WTC11 (cell line): Measurements from ENCODE around the gene BGN. TPM values are rescaled to one million over a fixed set of nuclear protein-coding genes. Genes with fewer than 3 reads are reported as not detected.

Experiments used
- ATAC-seq: fragments of 200-7000 bp; cut with Tn5 transposase; 2 replicates; pipeline ENCODE4 v1.10.0; 2021; ENCODE audit warnings: mild to moderate bottlenecking, moderate library complexity
- CTCF ChIA-PET: fragments of 300-600 bp; sonication (Branson Sonifier 250); formaldehyde crosslinking; loops from one replicate; lab custom pipeline; 2021; ENCODE audit warnings: antibody characterized with exemption; lab: Charles Lee
- POLR2A ChIA-PET: fragments of 350-600 bp; sonication (Branson Sonifier 250); formaldehyde crosslinking; loops from one replicate; lab custom pipeline; 2021; ENCODE audit warnings: antibody characterized with exemption; lab: Charles Lee
- DNase-seq: peaks from one replicate; pipeline ENCODE4 v3.0.0; 2021; ENCODE audit warnings: low spot score
- H3K27ac Mint-ChIP-seq: 2 replicates; pipeline ENCODE4 v1.8.0; 2021; ENCODE audit warnings: mixed read lengths
- H3K27me3 Mint-ChIP-seq: 2 replicates; pipeline ENCODE4 v1.8.0; 2021; ENCODE audit warnings: low read depth, mild to moderate bottlenecking, moderate library complexity, mixed read lengths
- H3K36me3 Mint-ChIP-seq: 2 replicates; pipeline ENCODE4 v1.8.0; 2021; ENCODE audit warnings: mixed read lengths
- H3K4me1 Mint-ChIP-seq: 2 replicates; pipeline ENCODE4 v1.8.0; 2022; ENCODE audit warnings: mixed read lengths
- H3K4me3 Mint-ChIP-seq: 2 replicates; pipeline ENCODE4 v1.8.0; 2021; ENCODE audit warnings: mild to moderate bottlenecking, moderate library complexity, mixed read lengths
- H3K9me3 Mint-ChIP-seq: 2 replicates; pipeline ENCODE4 v1.8.0; 2021; ENCODE audit warnings: mixed read lengths
- ARID4B ChIP-seq: sonication (generic); formaldehyde crosslinking; IDR thresholded peaks from 2 replicates; pipeline ENCODE4 v1.8.0; 2023; ENCODE audit warnings: missing genetic modification reagents, mild to moderate bottlenecking, borderline replicate concordance
- CREB1 ChIP-seq: sonication (generic); formaldehyde crosslinking; IDR thresholded peaks from 2 replicates; pipeline ENCODE4 v1.8.0; 2023; ENCODE audit warnings: mild to moderate bottlenecking, missing genetic modification reagents
- E2F1 ChIP-seq: sonication (generic); formaldehyde crosslinking; IDR thresholded peaks from 2 replicates; pipeline ENCODE4 v1.8.0; 2022; ENCODE audit warnings: mild to moderate bottlenecking, missing genetic modification reagents
- FOXJ3 ChIP-seq: sonication (generic); formaldehyde crosslinking; IDR thresholded peaks from 2 replicates; pipeline ENCODE4 v1.9.0; 2021; ENCODE audit warnings: missing genetic modification reagents, mild to moderate bottlenecking, borderline replicate concordance
- FOXP1 ChIP-seq: sonication (generic); formaldehyde crosslinking; IDR thresholded peaks from 2 replicates; pipeline ENCODE4 v1.8.0; 2022; ENCODE audit warnings: missing genetic modification reagents, mild to moderate bottlenecking, moderate library complexity, borderline replicate concordance
- HMGA2 ChIP-seq: fragments of 250-450 bp; sonication (Bioruptor Pico); IDR thresholded peaks from 2 replicates; pipeline ENCODE4 v1.4.0; 2021; ENCODE audit warnings: mild to moderate bottlenecking, moderate library complexity
- NFATC4 ChIP-seq: fragments of 250-450 bp; sonication (Bioruptor Pico); IDR thresholded peaks from 2 replicates; pipeline ENCODE4 v1.9.0; 2021; ENCODE audit warnings: mild to moderate bottlenecking
- NR1H2 ChIP-seq: sonication (generic); formaldehyde crosslinking; IDR thresholded peaks from 2 replicates; pipeline ENCODE4 v1.9.0; 2021; ENCODE audit warnings: mild to moderate bottlenecking, moderate library complexity, missing genetic modification reagents
- OVOL2 ChIP-seq: fragments of 250-450 bp; sonication (Bioruptor Pico); IDR thresholded peaks from 2 replicates; pipeline ENCODE4 v1.9.0; 2021; ENCODE audit warnings: mild to moderate bottlenecking, borderline replicate concordance
- SP1 ChIP-seq: sonication (generic); formaldehyde crosslinking; conservative IDR thresholded peaks from 2 replicates; pipeline ENCODE4 v1.8.1; 2022; ENCODE audit warnings: missing genetic modification reagents
- ZBTB21 ChIP-seq: sonication (generic); formaldehyde crosslinking; IDR thresholded peaks from 2 replicates; pipeline ENCODE4 v1.8.1; 2023; ENCODE audit warnings: mild to moderate bottlenecking, missing genetic modification reagents, borderline replicate concordance
- ZMAT4 ChIP-seq: fragments of 250-450 bp; sonication (Bioruptor Pico); IDR thresholded peaks from 2 replicates; pipeline ENCODE4 v1.9.0; 2021; ENCODE audit warnings: mild to moderate bottlenecking
- ZNF138 ChIP-seq: sonication (generic); formaldehyde crosslinking; conservative IDR thresholded peaks from 2 replicates; pipeline ENCODE4 v1.8.1; 2022; ENCODE audit warnings: mild to moderate bottlenecking, moderate library complexity, missing genetic modification reagents
- ZNF396 ChIP-seq: fragments of 250-450 bp; sonication (Bioruptor Pico); IDR thresholded peaks from 2 replicates; pipeline ENCODE4 v1.8.0; 2021; ENCODE audit warnings: mild to moderate bottlenecking, moderate library complexity, borderline replicate concordance
- ZNF423 ChIP-seq: fragments of 250-450 bp; sonication (Bioruptor Pico); IDR thresholded peaks from 2 replicates; pipeline ENCODE4 v2.1.2; 2022; ENCODE audit warnings: mild to moderate bottlenecking, moderate library complexity
- total RNA-seq: library from RNA; stranded (reverse); gene quantifications from 3 replicates; pipeline ENCODE4 v1.2.3, GENCODE V29; 2021
- TF ChIP-seq, protein P1 (sequence below): fragments of 250-450 bp; sonication (Bioruptor Pico); IDR thresholded peaks from 2 replicates; pipeline ENCODE4 v2.1.2; 2022; ENCODE audit warnings: mild to moderate bottlenecking, moderate library complexity
- TF ChIP-seq, protein P2 (sequence below): sonication (generic); formaldehyde crosslinking; IDR thresholded peaks from 2 replicates; pipeline ENCODE4 v1.8.0; 2022; ENCODE audit warnings: mild to moderate bottlenecking, missing genetic modification reagents
- TF ChIP-seq, protein P3 (sequence below): sonication (generic); formaldehyde crosslinking; IDR thresholded peaks from 2 replicates; pipeline ENCODE4 v1.8.1; 2023; ENCODE audit warnings: mild to moderate bottlenecking, missing genetic modification reagents
- TF ChIP-seq, protein P4 (sequence below): fragments of 250-450 bp; sonication (Bioruptor Pico); IDR thresholded peaks from 2 replicates; pipeline ENCODE4 v1.9.0; 2021; ENCODE audit warnings: mild to moderate bottlenecking, borderline replicate concordance

The BGN gene
- total RNA-seq, 1 experiment from 2014 or later = 1.8 TPM

GRCh38 chrX:153491918-153492317 lies 2.9 kb upstream of the BGN start:
- Mint-ChIP-seq H3K27me3 (no peaks in the 10 kb centered on the region), H3K27ac (no peak overlapping the region), H3K36me3 (no peaks in the 10 kb centered on the region), H3K9me3 (no peaks in the 10 kb centered on the region), H3K4me1 (peaks cover 8% of the 10 kb centered on the region; the same call in 1 of the 2 replicates), H3K4me3 (no peak overlapping the region)
- ATAC-seq (no peak; the same call in 1 of the 2 replicates), DNase-seq (no peak)
- ChIA-PET POLR2A (no interaction called here), CTCF (interaction anchor here (1.1 to 3.0 kb wide), 6 partner anchors 16 to 153 kb away, joined by 3 to 26 read pairs (median 6); partner anchors contain the start of gene HAUS7)
- TF ChIP-seq ZBTB21 = no peak
- TF ChIP-seq FOXP1 (CRISPR knock-in tag) = no peak
- TF ChIP-seq FOXJ3 (CRISPR knock-in tag) = no peak
- TF ChIP-seq CREB1 (CRISPR knock-in tag) = no peak
- TF ChIP-seq, protein P1, sequence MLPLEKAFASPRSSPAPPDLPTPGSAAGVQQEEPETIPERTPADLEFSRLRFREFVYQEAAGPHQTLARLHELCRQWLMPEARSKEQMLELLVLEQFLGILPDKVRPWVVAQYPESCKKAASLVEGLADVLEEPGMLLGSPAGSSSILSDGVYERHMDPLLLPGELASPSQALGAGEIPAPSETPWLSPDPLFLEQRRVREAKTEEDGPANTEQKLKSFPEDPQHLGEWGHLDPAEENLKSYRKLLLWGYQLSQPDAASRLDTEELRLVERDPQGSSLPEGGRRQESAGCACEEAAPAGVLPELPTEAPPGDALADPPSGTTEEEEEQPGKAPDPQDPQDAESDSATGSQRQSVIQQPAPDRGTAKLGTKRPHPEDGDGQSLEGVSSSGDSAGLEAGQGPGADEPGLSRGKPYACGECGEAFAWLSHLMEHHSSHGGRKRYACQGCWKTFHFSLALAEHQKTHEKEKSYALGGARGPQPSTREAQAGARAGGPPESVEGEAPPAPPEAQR = no peak
- no peak for TF ChIP-seq E2F1 (CRISPR knock-in tag)
- TF ChIP-seq, protein P2, sequence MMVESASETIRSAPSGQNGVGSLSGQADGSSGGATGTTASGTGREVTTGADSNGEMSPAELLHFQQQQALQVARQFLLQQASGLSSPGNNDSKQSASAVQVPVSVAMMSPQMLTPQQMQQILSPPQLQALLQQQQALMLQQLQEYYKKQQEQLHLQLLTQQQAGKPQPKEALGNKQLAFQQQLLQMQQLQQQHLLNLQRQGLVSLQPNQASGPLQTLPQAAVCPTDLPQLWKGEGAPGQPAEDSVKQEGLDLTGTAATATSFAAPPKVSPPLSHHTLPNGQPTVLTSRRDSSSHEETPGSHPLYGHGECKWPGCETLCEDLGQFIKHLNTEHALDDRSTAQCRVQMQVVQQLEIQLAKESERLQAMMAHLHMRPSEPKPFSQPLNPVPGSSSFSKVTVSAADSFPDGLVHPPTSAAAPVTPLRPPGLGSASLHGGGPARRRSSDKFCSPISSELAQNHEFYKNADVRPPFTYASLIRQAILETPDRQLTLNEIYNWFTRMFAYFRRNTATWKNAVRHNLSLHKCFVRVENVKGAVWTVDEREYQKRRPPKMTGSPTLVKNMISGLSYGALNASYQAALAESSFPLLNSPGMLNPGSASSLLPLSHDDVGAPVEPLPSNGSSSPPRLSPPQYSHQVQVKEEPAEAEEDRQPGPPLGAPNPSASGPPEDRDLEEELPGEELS (CRISPR knock-in tag) = no peak
- TF ChIP-seq NFATC4 = no peak
- TF ChIP-seq HMGA2 (CRISPR knock-in tag) = no peak
- TF ChIP-seq, protein P3, sequence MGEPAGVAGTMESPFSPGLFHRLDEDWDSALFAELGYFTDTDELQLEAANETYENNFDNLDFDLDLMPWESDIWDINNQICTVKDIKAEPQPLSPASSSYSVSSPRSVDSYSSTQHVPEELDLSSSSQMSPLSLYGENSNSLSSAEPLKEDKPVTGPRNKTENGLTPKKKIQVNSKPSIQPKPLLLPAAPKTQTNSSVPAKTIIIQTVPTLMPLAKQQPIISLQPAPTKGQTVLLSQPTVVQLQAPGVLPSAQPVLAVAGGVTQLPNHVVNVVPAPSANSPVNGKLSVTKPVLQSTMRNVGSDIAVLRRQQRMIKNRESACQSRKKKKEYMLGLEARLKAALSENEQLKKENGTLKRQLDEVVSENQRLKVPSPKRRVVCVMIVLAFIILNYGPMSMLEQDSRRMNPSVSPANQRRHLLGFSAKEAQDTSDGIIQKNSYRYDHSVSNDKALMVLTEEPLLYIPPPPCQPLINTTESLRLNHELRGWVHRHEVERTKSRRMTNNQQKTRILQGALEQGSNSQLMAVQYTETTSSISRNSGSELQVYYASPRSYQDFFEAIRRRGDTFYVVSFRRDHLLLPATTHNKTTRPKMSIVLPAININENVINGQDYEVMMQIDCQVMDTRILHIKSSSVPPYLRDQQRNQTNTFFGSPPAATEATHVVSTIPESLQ (CRISPR knock-in tag) = no peak
- TF ChIP-seq ZNF138 = no peak
- TF ChIP-seq ZMAT4 (CRISPR knock-in tag) = no peak
- no peak for TF ChIP-seq ZNF423 (CRISPR knock-in tag)

DNA sequence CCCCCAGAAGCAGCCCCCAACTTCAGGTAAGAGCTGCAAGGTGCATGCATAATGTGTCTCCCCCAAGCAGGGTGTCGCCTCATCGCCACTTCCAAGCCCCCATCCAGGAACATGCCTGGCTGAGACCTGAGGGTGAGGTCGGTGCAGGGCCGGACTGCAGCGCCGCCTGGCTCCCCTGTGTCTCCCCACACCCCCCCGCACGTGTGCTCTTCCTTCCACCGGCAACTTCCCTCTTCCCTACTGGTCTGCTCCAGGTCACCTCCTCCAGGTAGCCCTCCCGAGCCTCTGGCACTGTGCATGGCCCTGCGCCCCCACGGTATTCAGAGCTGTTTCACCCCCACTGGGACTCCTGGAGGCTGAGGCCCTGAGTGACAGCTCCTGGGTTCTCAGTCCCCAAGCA lies 2.2 kb upstream of the BGN start:
- ChIA-PET CTCF (interaction anchor here (1.0 to 3.0 kb wide), 6 partner anchors 15 to 152 kb away, joined by 3 to 26 read pairs (median 4); partner anchors contain the start of gene HAUS7), POLR2A (no interaction called here)
- H3K27me3 Mint-ChIP-seq = no peaks in the 10 kb centered on the region
- peaks cover 8% of the 10 kb centered on the region; the same call in 1 of the 2 replicates for H3K4me1 Mint-ChIP-seq
- ATAC-seq = no peak
- H3K36me3 Mint-ChIP-seq = no peaks in the 10 kb centered on the region
- no peaks in the 10 kb centered on the region for H3K9me3 Mint-ChIP-seq
- DNase-seq = no peak
- H3K27ac Mint-ChIP-seq = no peak overlapping the region
- H3K4me3 Mint-ChIP-seq = no peak overlapping the region
- TF ChIP-seq NR1H2 (CRISPR knock-in tag) = no peak
- TF ChIP-seq, protein P4, sequence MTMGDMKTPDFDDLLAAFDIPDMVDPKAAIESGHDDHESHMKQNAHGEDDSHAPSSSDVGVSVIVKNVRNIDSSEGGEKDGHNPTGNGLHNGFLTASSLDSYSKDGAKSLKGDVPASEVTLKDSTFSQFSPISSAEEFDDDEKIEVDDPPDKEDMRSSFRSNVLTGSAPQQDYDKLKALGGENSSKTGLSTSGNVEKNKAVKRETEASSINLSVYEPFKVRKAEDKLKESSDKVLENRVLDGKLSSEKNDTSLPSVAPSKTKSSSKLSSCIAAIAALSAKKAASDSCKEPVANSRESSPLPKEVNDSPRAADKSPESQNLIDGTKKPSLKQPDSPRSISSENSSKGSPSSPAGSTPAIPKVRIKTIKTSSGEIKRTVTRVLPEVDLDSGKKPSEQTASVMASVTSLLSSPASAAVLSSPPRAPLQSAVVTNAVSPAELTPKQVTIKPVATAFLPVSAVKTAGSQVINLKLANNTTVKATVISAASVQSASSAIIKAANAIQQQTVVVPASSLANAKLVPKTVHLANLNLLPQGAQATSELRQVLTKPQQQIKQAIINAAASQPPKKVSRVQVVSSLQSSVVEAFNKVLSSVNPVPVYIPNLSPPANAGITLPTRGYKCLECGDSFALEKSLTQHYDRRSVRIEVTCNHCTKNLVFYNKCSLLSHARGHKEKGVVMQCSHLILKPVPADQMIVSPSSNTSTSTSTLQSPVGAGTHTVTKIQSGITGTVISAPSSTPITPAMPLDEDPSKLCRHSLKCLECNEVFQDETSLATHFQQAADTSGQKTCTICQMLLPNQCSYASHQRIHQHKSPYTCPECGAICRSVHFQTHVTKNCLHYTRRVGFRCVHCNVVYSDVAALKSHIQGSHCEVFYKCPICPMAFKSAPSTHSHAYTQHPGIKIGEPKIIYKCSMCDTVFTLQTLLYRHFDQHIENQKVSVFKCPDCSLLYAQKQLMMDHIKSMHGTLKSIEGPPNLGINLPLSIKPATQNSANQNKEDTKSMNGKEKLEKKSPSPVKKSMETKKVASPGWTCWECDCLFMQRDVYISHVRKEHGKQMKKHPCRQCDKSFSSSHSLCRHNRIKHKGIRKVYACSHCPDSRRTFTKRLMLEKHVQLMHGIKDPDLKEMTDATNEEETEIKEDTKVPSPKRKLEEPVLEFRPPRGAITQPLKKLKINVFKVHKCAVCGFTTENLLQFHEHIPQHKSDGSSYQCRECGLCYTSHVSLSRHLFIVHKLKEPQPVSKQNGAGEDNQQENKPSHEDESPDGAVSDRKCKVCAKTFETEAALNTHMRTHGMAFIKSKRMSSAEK (CRISPR knock-in tag) = no peak
- TF ChIP-seq ARID4B = no peak
- no peak for TF ChIP-seq SP1
- no peak for TF ChIP-seq OVOL2
- TF ChIP-seq ZNF396 (CRISPR knock-in tag) = no peak
